Glutamatergic neuron (in vitro differentiated cells): Measurements from ENCODE around the gene CLK4. TPM values are rescaled to one million over a fixed set of nuclear protein-coding genes. Genes with fewer than 3 reads are reported as not detected.

Experiments used
- DNase-seq: peaks from one replicate; pipeline ENCODE4 v3.0.0; 2022
- H3K27ac Mint-ChIP-seq: one replicate; pipeline ENCODE4 v1.8.0; 2020; ENCODE audit warnings: mild to moderate bottlenecking, mixed read lengths, inconsistent platforms; ENCODE audit not compliant: unreplicated experiment
- H3K27me3 Mint-ChIP-seq: one replicate; pipeline ENCODE4 v1.8.0; 2020; ENCODE audit warnings: mild to moderate bottlenecking, moderate library complexity, mixed read lengths, inconsistent platforms; ENCODE audit not compliant: unreplicated experiment
- H3K36me3 Mint-ChIP-seq: one replicate; pipeline ENCODE4 v1.8.0; 2020; ENCODE audit warnings: mild to moderate bottlenecking, mixed read lengths, inconsistent platforms; ENCODE audit not compliant: unreplicated experiment
- H3K4me1 Mint-ChIP-seq: one replicate; pipeline ENCODE4 v1.8.0; 2020; ENCODE audit warnings: mild to moderate bottlenecking, low read depth, mixed read lengths, inconsistent platforms; ENCODE audit not compliant: unreplicated experiment
- H3K4me3 Mint-ChIP-seq: one replicate; pipeline ENCODE4 v1.8.0; 2020; ENCODE audit warnings: mild to moderate bottlenecking, mixed read lengths, inconsistent platforms; ENCODE audit not compliant: unreplicated experiment
- H3K9me3 Mint-ChIP-seq: one replicate; pipeline ENCODE4 v1.8.0; 2020; ENCODE audit warnings: mild to moderate bottlenecking, moderate library complexity, mixed read lengths, inconsistent platforms; ENCODE audit not compliant: unreplicated experiment
- CTCF ChIP-seq: fragments of 200-600 bp; sonication (generic); IDR thresholded peaks from one replicate; pipeline ENCODE4 v1.5.0; 2021; ENCODE audit not compliant: partially characterized antibody, unreplicated experiment
- total RNA-seq: library from RNA; stranded (reverse); fragmentation: NEBNext Ultra II Directional; extraction: Animal tissue kit (Norgen Biotek cat#: 25700); gene quantifications from one replicate; pipeline ENCODE4 v1.2.1, GENCODE V29; 2021; ENCODE audit not compliant: unreplicated experiment

The CLK4 gene
- total RNA-seq, 1 donor from 2014 or later, result 29.4 TPM

DNA sequence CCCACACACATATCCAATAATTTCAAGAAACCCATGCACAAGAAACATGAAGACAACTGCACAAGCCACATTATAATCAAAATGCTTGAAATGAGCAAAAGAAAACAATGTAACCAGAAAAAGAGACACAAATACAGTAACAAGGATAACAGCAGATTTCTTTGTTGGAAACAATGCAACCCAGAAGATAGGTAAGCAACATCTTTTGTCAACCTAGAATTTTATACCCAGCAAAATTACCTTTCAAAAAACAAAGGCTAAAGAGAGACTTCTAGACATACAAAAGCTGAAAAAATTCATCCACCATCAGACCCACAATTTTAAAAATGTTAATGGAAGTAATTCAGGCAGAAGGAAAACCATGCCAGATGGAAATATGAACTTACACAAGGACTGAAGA is 31.7 kb downstream of the CLK4 start:
- DNase-seq, result no peak
- TF ChIP-seq CTCF, result no peak
- H3K27ac Mint-ChIP-seq, result no peak overlapping the region
- no peak overlapping the region for H3K4me3 Mint-ChIP-seq
- peaks cover 6% of the 10 kb centered on the region for H3K27me3 Mint-ChIP-seq
- peaks cover 35% of the 10 kb centered on the region for H3K36me3 Mint-ChIP-seq
- no peaks in the 10 kb centered on the region for H3K4me1 Mint-ChIP-seq
- H3K9me3 Mint-ChIP-seq, result peaks cover 6% of the 10 kb centered on the region

DNA sequence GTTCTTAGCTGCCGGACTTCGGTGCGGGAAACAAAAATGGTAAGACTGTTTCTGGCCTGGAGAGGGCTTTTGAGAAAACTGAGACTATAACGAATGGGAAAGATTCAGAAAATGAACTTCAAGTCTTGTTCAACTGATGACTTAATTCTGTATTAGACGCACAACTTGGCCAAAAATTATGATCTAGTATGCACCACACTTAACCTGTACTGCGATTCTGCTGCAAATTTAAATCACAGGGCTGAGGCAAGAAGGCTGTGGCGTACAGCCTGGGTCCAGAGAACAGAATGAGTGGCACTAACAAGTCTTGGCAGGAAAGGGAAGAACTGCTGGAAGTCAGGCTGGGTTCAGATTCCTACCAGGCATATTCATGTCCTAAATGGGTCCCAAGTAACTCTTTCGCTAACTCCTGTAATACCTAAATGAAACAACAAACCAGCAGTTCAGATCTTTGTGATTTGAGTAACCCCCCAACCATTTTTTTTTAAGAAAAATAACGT is 35.9 kb downstream of the CLK4 start:
- DNase-seq, result no peak
- H3K27ac Mint-ChIP-seq, result no peak overlapping the region
- peaks cover 6% of the 10 kb centered on the region for H3K9me3 Mint-ChIP-seq
- H3K4me1 Mint-ChIP-seq, result no peaks in the 10 kb centered on the region
- H3K4me3 Mint-ChIP-seq, result peak overlapping the region; percentile 88
- peaks cover 22% of the 10 kb centered on the region for H3K36me3 Mint-ChIP-seq
- H3K27me3 Mint-ChIP-seq, result peaks cover 6% of the 10 kb centered on the region
- TF ChIP-seq CTCF, result no peak

DNA sequence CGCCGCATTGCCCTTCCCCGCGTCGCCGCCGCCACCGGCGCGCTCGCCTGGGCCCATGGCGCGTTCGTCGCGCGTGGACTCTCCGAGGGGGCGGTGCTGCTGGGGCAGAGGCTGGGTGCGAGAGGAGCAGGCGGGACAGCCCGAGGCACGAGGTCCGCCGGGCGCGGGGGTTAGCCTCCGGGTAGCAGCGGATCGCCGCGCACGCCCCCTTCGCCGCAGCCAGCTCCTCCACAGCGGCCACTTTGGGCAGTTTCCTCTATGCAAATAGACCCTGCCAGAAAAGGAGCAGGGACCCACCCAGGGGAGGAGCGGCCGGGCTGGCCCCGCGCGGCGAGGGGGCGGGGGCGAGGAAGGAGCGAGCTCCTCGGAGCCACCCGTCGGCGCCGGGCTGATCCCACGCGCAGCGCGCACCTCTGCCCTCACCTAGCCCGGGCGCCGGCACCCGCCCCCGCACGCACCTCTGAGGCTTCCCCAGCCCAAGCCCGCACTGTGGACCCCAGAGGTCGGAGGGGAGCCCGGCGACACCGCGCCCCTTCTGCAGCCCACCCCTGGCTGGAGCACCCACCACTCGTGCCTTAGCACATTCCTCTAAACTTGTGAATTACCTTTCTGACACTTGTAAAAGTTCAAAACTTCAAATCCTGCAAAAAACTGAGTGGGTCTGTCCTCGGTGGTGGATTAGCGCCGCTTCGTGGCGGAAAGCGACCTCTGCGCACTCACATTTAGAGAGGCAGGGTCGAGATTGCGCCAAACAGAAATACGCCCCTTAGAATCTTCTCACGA is 36.5 kb downstream of the CLK4 start, which contains the start of gene COL23A1:
COL23A1 (minus strand) TSS at position 253 of the 783 bp plus-strand sequence.
- H3K4me3 Mint-ChIP-seq, result peak within 1 kb of the TSS; percentile 88
- peak; percentile 76 for DNase-seq
- peaks cover 6% of the 10 kb centered on the region for H3K9me3 Mint-ChIP-seq
- H3K36me3 Mint-ChIP-seq, result peaks cover 16% of the 10 kb centered on the region
- peak; percentile 74 for TF ChIP-seq CTCF
- H3K27ac Mint-ChIP-seq, result no peak within 1 kb of the TSS
- no peaks in the 10 kb centered on the region for H3K4me1 Mint-ChIP-seq
- peaks cover 6% of the 10 kb centered on the region for H3K27me3 Mint-ChIP-seq

GRCh38 chr5:178589180-178590140 is 37.4 kb downstream of the CLK4 start:
- no peak for TF ChIP-seq CTCF
- H3K4me3 Mint-ChIP-seq, result peak overlapping the region; percentile 61
- DNase-seq, result peak; percentile 78
- no peaks in the 10 kb centered on the region for H3K4me1 Mint-ChIP-seq
- peaks cover 7% of the 10 kb centered on the region for H3K36me3 Mint-ChIP-seq
- no peak overlapping the region for H3K27ac Mint-ChIP-seq
- peaks cover 4% of the 10 kb centered on the region for H3K9me3 Mint-ChIP-seq
- peaks cover 6% of the 10 kb centered on the region for H3K27me3 Mint-ChIP-seq
